GM19372 (cell line): ENCODE measurements around the gene WDR27.
A peak's percentile ranks its signal among the peaks of the same experiment; 100 is the strongest.

ENCODE experiments used
- ATAC-seq: cut with Tn5 transposase; IDR thresholded peaks from one replicate; pipeline ENCODE4 v1.9.1; 2021; ENCODE audit warnings: mild to moderate bottlenecking, low read depth, moderate library complexity; ENCODE audit not compliant: unreplicated experiment

WDR27 gene

GRCh38 chr6:169571123-169571962 is 130.5 kb downstream of the WDR27 start:
- ATAC-seq, result no peak

- ATAC-seq, result no peak
These were observed 133.3 kb downstream of the WDR27 start for GRCh38 chr6:169568314-169569087.

GRCh38 chr6:169567819-169568218 is 134.0 kb downstream of the WDR27 start:
- no peak for ATAC-seq

GRCh38 chr6:169566961-169567750 is 134.7 kb downstream of the WDR27 start:
- ATAC-seq, result no peak

- ATAC-seq, result no peak
These were observed 135.5 kb downstream of the WDR27 start for GRCh38 chr6:169566319-169566718.

- no peak for ATAC-seq
These were observed 137.2 kb downstream of the WDR27 start for GRCh38 chr6:169564453-169565240.

- ATAC-seq, result no peak
These were observed 140.2 kb downstream of the WDR27 start for GRCh38 chr6:169561665-169562064.

- ATAC-seq, result no peak
These were observed 142.2 kb downstream of the WDR27 start for GRCh38 chr6:169559592-169559991.

GRCh38 chr6:169558774-169559441 is 142.9 kb downstream of the WDR27 start:
- no peak for ATAC-seq

GRCh38 chr6:169558378-169558773 is 143.5 kb downstream of the WDR27 start:
- ATAC-seq, result no peak

GRCh38 chr6:169557887-169558286 is 143.9 kb downstream of the WDR27 start:
- ATAC-seq, result no peak

- peak; percentile 100 for ATAC-seq
These were observed 144.9 kb downstream of the WDR27 start for GRCh38 chr6:169556758-169557548.

- no peak for ATAC-seq
These were observed 145.7 kb downstream of the WDR27 start for GRCh38 chr6:169555971-169556617.

- ATAC-seq, result no peak
These were observed 155.8 kb downstream of the WDR27 start for GRCh38 chr6:169545982-169546381.

GRCh38 chr6:169543704-169544103 is 158.1 kb downstream of the WDR27 start:
- no peak for ATAC-seq

- no peak for ATAC-seq
These were observed 159.3 kb downstream of the WDR27 start for GRCh38 chr6:169542491-169542890.

GRCh38 chr6:169539176-169539897 is 162.5 kb downstream of the WDR27 start:
- ATAC-seq, result no peak
